SK-N-SH (cell line): Measurements from ENCODE around the gene TEX22. TPM values are rescaled to one million over a fixed set of nuclear protein-coding genes. Genes with fewer than 3 reads are reported as not detected.

ENCODE experiments used
- CTCF ChIA-PET: fragments of 300-600, 350-600 bp; formaldehyde crosslinking; extraction: SDS; loops from one replicate; lab custom pipeline; 2021; lab: Yijun Ruan, JAX
- POLR2A ChIA-PET: fragments of 350-600 bp; sonication (Branson Sonifier 250); formaldehyde crosslinking; extraction: SDS; loops from one replicate; lab custom pipeline; 2020; ENCODE audit warnings: antibody characterized with exemption, inconsistent platforms; lab: Yijun Ruan, JAX
- DNase-seq: peaks from one replicate; pipeline ENCODE4 v3.0.0; 2012
- H2AFZ ChIP-seq: fragments of 200-600 bp; sonication (generic); 2 replicates; pipeline ENCODE4 v1.8.1; 2016; ENCODE audit warnings: antibody characterized with exemption, mild to moderate bottlenecking, low read depth
- H3F3A ChIP-seq: fragments of 200-600 bp; sonication (generic); replicated peaks from 2 replicates; pipeline ENCODE3; 2016; ENCODE audit warnings: antibody characterized with exemption, mild to moderate bottlenecking; ENCODE audit not compliant: insufficient read depth
- H3K27ac ChIP-seq, 2 experiments: fragments of 200-500 bp in 1 of 2; fragments of 200-600 bp in 1 of 2; sonication (Bioruptor generic) in 1 of 2; sonication (generic), shearing (Covaris generic) in 1 of 2; 2 replicates each; pipeline versions ENCODE4 v1.5.1 to v1.6.1; 2014 to 2016; ENCODE audit warnings: low read depth in 2 of 2, inconsistent platforms in 1 of 2, low read length in 1 of 2, mild to moderate bottlenecking in 1 of 2, mixed read lengths in 1 of 2
- H3K27me3 ChIP-seq: fragments of 200-600 bp; sonication (generic), shearing (Covaris generic); 2 replicates; pipeline ENCODE4 v1.6.1; 2016; ENCODE audit warnings: mixed run types; ENCODE audit not compliant: insufficient read depth
- H3K36me3 ChIP-seq, 2 experiments: fragments of 200-500 bp in 1 of 2; fragments of 200-600 bp in 1 of 2; sonication (Bioruptor generic) in 1 of 2; sonication (generic) in 1 of 2; replicated peaks in 1 of 2; 2 replicates each; pipeline versions ENCODE3 to v1.5.1; 2014 to 2016; ENCODE audit warnings: low read length in 1 of 2, mild to moderate bottlenecking in 1 of 2; ENCODE audit not compliant: insufficient read depth in 2 of 2, control insufficient read depth in 1 of 2
- H3K4me1 ChIP-seq, 2 experiments: fragments of 200-500 bp in 1 of 2; fragments of 200-600 bp in 1 of 2; sonication (Bioruptor generic) in 1 of 2; sonication (generic), shearing (Covaris generic) in 1 of 2; 2 replicates each; pipeline versions ENCODE4 v1.5.1 to v1.6.1; 2014 to 2016; ENCODE audit warnings: low read depth in 1 of 2, low read length in 1 of 2, mixed run types in 1 of 2; ENCODE audit not compliant: insufficient read depth in 2 of 2, control insufficient read depth in 1 of 2
- H3K4me2 ChIP-seq: fragments of 200-600 bp; sonication (generic), shearing (Covaris generic); 2 replicates; pipeline ENCODE4 v1.6.1; 2017; ENCODE audit warnings: mixed run types
- H3K4me3 ChIP-seq, 2 experiments: fragments of 200-500 bp in 1 of 2; fragments of 200-600 bp in 1 of 2; sonication (Bioruptor generic) in 1 of 2; sonication (generic), shearing (Covaris generic) in 1 of 2; 2 replicates each; pipeline versions ENCODE4 v1.5.1 to v1.8.1; 2014 to 2016; ENCODE audit warnings: low read depth in 2 of 2, inconsistent platforms in 1 of 2, low read length in 1 of 2, mild to moderate bottlenecking in 1 of 2, mixed read lengths in 1 of 2, moderate library complexity in 1 of 2
- H3K79me2 ChIP-seq: fragments of 200-600 bp; sonication (generic); 2 replicates; pipeline ENCODE4 v1.8.1; 2017; ENCODE audit warnings: mild to moderate bottlenecking; ENCODE audit not compliant: insufficient read depth
- H3K9ac ChIP-seq: fragments of 200-600 bp; sonication (generic); 2 replicates; pipeline ENCODE4 v1.6.1; 2017; ENCODE audit warnings: mixed run types
- H3K9me2 ChIP-seq: fragments of 200-600 bp; sonication (generic); 2 replicates; pipeline ENCODE4 v1.6.1; 2017; ENCODE audit warnings: mixed run types
- H3K9me3 ChIP-seq: fragments of 200-600 bp; sonication (generic); 2 replicates; pipeline ENCODE4 v1.6.1; 2017; ENCODE audit warnings: mixed run types, mild to moderate bottlenecking, moderate library complexity
- H4K20me1 ChIP-seq: fragments of 200-600 bp; sonication (generic); 2 replicates; pipeline ENCODE4 v1.6.1; 2017; ENCODE audit warnings: mild to moderate bottlenecking, mixed run types; ENCODE audit not compliant: insufficient read depth
- CTCF ChIP-seq: fragments of 200-600 bp; sonication (generic); IDR thresholded peaks from 2 replicates; pipeline ENCODE4 v1.6.1; 2017; ENCODE audit warnings: antibody characterized with exemption, mild to moderate bottlenecking, moderate library complexity
- ELF1 ChIP-seq: IDR thresholded peaks from 2 replicates; pipeline ENCODE4 v1.4.0; 2012
- FOSL2 ChIP-seq: IDR thresholded peaks from 2 replicates; pipeline ENCODE4 v1.4.0; 2012; ENCODE audit warnings: low read depth, mild to moderate bottlenecking, moderate library complexity, borderline replicate concordance
- FOXJ3 ChIP-seq: sonication (generic); formaldehyde crosslinking; IDR thresholded peaks from 2 replicates; pipeline ENCODE4 v1.5.1; 2020; ENCODE audit warnings: mild to moderate bottlenecking, missing genetic modification reagents
- GATA2 ChIP-seq: sonication (generic); formaldehyde crosslinking; IDR thresholded peaks from 2 replicates; pipeline ENCODE4 v1.5.0; 2020; ENCODE audit warnings: mild to moderate bottlenecking, missing genetic modification reagents
- MEF2A ChIP-seq: IDR thresholded peaks from 2 replicates; pipeline ENCODE4 v1.4.0; 2012; ENCODE audit warnings: low read depth, borderline replicate concordance
- MXI1 ChIP-seq: IDR thresholded peaks from 2 replicates; pipeline ENCODE4 v1.6.1; 2012; ENCODE audit warnings: mild to moderate bottlenecking, low read depth, low read length, improper control_type of control experiment
- NFIC ChIP-seq: IDR thresholded peaks from 2 replicates; pipeline ENCODE4 v1.4.0; 2012; ENCODE audit warnings: borderline replicate concordance
- NRF1 ChIP-seq: IDR thresholded peaks from 2 replicates; pipeline ENCODE4 v1.6.1; 2012; ENCODE audit warnings: low read depth, mild to moderate bottlenecking, low read length
- POLR2AphosphoS5 ChIP-seq: IDR thresholded peaks from 2 replicates; pipeline ENCODE4 v1.6.1; 2012; ENCODE audit warnings: low read depth, low read length
- RCOR1 ChIP-seq: fragments of 150-350 bp; IDR thresholded peaks from 2 replicates; pipeline ENCODE4 v1.6.1; 2017; ENCODE audit warnings: antibody characterized with exemption, low read length
- RFX5 ChIP-seq: IDR thresholded peaks from 2 replicates; pipeline ENCODE4 v1.6.1; 2012; ENCODE audit warnings: mild to moderate bottlenecking, improper control_type of control experiment, low read length
- RXRA ChIP-seq: IDR thresholded peaks from 2 replicates; pipeline ENCODE4 v1.4.0; 2012; ENCODE audit warnings: low read depth, mild to moderate bottlenecking, borderline replicate concordance
- SIN3A ChIP-seq: IDR thresholded peaks from 2 replicates; pipeline ENCODE4 v1.6.1; 2012; ENCODE audit warnings: low read depth, mild to moderate bottlenecking, low read length, moderate library complexity, borderline replicate concordance
- SMC3 ChIP-seq: IDR thresholded peaks from 2 replicates; pipeline ENCODE4 v1.6.1; 2012; ENCODE audit warnings: low read depth, low read length, improper control_type of control experiment
- TAF1 ChIP-seq: IDR thresholded peaks from 2 replicates; pipeline ENCODE4 v1.6.1; 2012; ENCODE audit warnings: low read depth, mild to moderate bottlenecking, low read length, moderate library complexity, borderline replicate concordance
- TCF12 ChIP-seq: IDR thresholded peaks from 2 replicates; pipeline ENCODE4 v1.4.0; 2012
- USF1 ChIP-seq: IDR thresholded peaks from 2 replicates; pipeline ENCODE4 v1.4.0; 2012; ENCODE audit warnings: low read depth, borderline replicate concordance
- YY1 ChIP-seq: IDR thresholded peaks from 2 replicates; pipeline ENCODE4 v1.4.0; 2012; ENCODE audit warnings: low read depth, mild to moderate bottlenecking
- ZBTB33 ChIP-seq: IDR thresholded peaks from 2 replicates; pipeline ENCODE4 v1.4.0; 2012; ENCODE audit warnings: low read depth, borderline replicate concordance
- WGBS: methylation state at CpG from one replicate; pipeline ENCODE4 v1.1.6; 2017; ENCODE audit warnings: low lambda C conversion rate; 5-methylcytosine and 5-hydroxymethylcytosine counted together
- polyA plus RNA-seq, 3 experiments: library from polyadenylated mRNA; depleted of rRNA; stranded (reverse); fragments of >200 nt; gene quantifications; 2 replicates each; pipeline ENCODE4 v1.2.3, GENCODE V29; 2012

The TEX22 gene
- polyA plus RNA-seq, 1 of the 3 experiments (the other 2 are of a cell fraction): 0.26 TPM

- TF ChIP-seq YY1: no peak
- TF ChIP-seq RCOR1: no peak
- no peak for TF ChIP-seq MEF2A
- no peak for TF ChIP-seq USF1
- TF ChIP-seq NRF1: no peak
- TF ChIP-seq POLR2AphosphoS5: 0 out of 2 replicates have a peak, but pooled peaks have one; percentile 31
- TF ChIP-seq SIN3A: no peak
- no peak for TF ChIP-seq SMC3
- TF ChIP-seq CTCF: peak; percentile 63
- TF ChIP-seq TCF12: no peak
Observed at GRCh38 chr14:105414456-105415371, 16.4 kb downstream of the TEX22 start (continued).

- no peak for DNase-seq
- H3K9me3 ChIP-seq: no peaks in the 10 kb centered on the region
- no peaks in the 10 kb centered on the region for H3K9me2 ChIP-seq
- POLR2A ChIA-PET: no interaction called here
- CTCF ChIA-PET: interaction anchor here (0.7 to 1.2 kb wide), 9 partner anchors 16 to 112 kb away, joined by 3 to 6 read pairs (median 3); no protein-coding TSS in a partner anchor
- H3K79me2 ChIP-seq: peaks cover 12% of the 10 kb centered on the region
- 96% methylated on average over 25 of the region's 25 CpGs for whole genome bisulfite sequencing
- H3K4me1 ChIP-seq: peaks cover 4 to 31% of the 10 kb centered on the region in 2 experiments; a peak in 1 of 4 replicates
- H3K4me3 ChIP-seq: peak overlapping the region; percentile 51 to 61; a peak in 2 of 4 replicates
- peak overlapping the region; percentile 92 for H2AFZ ChIP-seq
- peaks cover 13% of the 10 kb centered on the region for H3F3A ChIP-seq
- H3K4me2 ChIP-seq: peak overlapping the region; percentile 78; the same call in 1 of the 2 replicates
- H3K36me3 ChIP-seq: no peaks in the 10 kb centered on the region
- peak overlapping the region; percentile 49; the same call in 1 of the 2 replicates for H3K9ac ChIP-seq
- peak overlapping the region in 1 of 2 experiments; percentile 62; a peak in 1 of 4 replicates for H3K27ac ChIP-seq
- no peak for TF ChIP-seq RXRA
- TF ChIP-seq MEF2A: no peak
- no peak for TF ChIP-seq CTCF
- TF ChIP-seq MXI1: no peak
- TF ChIP-seq ZBTB33: no peak
- no peak for TF ChIP-seq RFX5
- no peak for TF ChIP-seq TAF1
- TF ChIP-seq GATA2 (CRISPR knock-in tag): no peak
- no peak for TF ChIP-seq NFIC
- no peak for TF ChIP-seq SMC3
- no peak for TF ChIP-seq FOXJ3 (CRISPR knock-in tag)
- no peak for TF ChIP-seq SIN3A
- TF ChIP-seq FOSL2: no peak
- no peak for TF ChIP-seq ELF1
- H3K27me3 ChIP-seq: no peaks in the 10 kb centered on the region
- no peaks in the 10 kb centered on the region for H4K20me1 ChIP-seq
Observed at GRCh38 chr14:105415481-105416428, 17.4 kb downstream of the TEX22 start.
